ENCODE results near the gene RASGRF1.

RASGRF1 gene

GRCh38 chr15:79089890-79090486 lies 592 bp downstream of the RASGRF1 start:
- TF ChIP-seq POLR2A (IDR thresholded peaks at IDR 0.05; ENCODE audit: low read length) (no peak), GATA1 (IDR thresholded peaks at IDR 0.05; ENCODE audit: low read depth, low read length) (no peak)

DNA sequence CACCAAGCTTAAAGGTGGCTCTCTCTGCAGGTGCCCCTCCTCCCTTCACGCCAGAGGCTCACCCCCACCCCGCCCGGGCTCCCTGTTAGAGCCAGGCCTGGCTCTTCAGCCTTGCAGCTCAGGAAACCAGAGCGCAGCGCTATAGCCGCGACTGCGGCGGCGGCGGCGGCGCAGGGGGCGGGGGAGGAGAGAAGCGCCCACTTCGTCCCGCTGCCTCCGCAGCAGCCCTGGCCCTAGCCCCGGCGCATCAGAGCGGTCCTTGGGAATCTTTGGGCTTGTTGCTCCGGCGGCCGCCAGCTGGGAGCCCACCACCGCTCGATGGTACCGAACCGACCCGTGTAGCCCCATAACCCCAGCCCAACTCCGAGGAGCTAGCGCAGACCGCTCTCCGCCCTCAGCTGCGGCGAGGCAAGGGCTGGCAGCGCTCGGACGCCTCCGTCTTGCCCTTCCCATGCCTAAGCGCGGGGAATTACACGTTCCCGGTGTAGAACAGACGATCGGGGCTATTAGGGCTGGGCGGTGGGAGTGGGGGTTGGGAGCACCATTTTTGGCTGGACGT lies 1.2 kb downstream of the RASGRF1 start:
- TF ChIP-seq POLR2A (IDR thresholded peaks at IDR 0.05; ENCODE audit: low read length) (no peak), GATA1 (IDR thresholded peaks at IDR 0.05; ENCODE audit: low read depth, low read length) (no peak)
- no peak for DNase-seq

More at GRCh38 chr15:79089890-79090486, 592 bp downstream of the RASGRF1 start:
- DNase-seq, result peak in 1 of 2 experiments; percentile 23

DNA sequence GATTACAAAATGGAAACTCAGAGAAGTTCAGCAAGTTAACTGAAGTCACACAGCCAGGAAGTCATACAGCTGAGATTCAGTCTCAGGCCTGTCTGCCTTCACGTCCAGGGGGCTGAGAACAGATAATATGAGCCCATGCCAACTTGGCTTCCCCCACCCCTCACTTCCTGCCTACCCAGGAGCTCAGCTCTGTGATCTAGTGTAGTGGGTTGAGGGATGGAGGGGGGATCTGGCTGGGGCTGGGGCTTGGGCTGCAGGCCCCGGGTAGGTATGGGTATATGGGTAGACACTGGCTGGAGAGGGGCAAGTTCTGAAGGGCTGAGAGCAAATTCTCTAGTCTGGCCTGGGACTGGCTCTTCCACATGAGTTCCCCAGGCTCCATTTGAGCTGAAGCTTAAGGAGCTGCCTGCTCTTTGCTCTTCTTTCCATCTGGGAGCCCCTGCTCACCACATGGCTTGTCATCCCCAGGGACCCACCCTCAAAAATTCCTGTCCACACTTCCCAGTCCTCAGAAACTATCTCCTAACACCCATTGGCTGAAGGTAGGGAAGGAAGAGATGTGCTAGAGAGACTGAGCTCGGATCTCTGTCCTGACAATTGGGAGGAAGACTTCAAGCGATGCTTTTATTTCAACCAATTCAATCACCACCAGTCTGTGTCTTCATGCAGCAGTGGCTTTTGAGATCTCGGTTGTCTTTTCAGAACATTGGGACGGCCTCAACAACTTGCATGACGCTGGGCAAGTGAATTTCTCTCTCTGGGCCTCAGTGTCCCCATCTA lies 2.0 kb downstream of the RASGRF1 start:
- TF ChIP-seq GATA1 (IDR thresholded peaks at IDR 0.05; ENCODE audit: low read depth, low read length) (no peak), POLR2A (IDR thresholded peaks at IDR 0.05; ENCODE audit: low read length) (no peak)
- no peak for DNase-seq

- no peak for DNase-seq
- TF ChIP-seq GATA1 (IDR thresholded peaks at IDR 0.05; ENCODE audit: low read depth, low read length) (no peak), POLR2A (IDR thresholded peaks at IDR 0.05; ENCODE audit: low read length) (no peak)
These were observed 3.8 kb downstream of the RASGRF1 start for GRCh38 chr15:79086814-79087213.

GRCh38 chr15:79084308-79084968 lies 6.1 kb downstream of the RASGRF1 start:
- no peak for DNase-seq
- TF ChIP-seq POLR2A (IDR thresholded peaks at IDR 0.05; ENCODE audit: low read length) (no peak), GATA1 (IDR thresholded peaks at IDR 0.05; ENCODE audit: low read depth, low read length) (no peak)

GRCh38 chr15:79083154-79083553 lies 7.4 kb downstream of the RASGRF1 start:
- no peak for DNase-seq
- no peak for TF ChIP-seq GATA1 (IDR thresholded peaks at IDR 0.05; ENCODE audit: low read depth, low read length)
- TF ChIP-seq POLR2A (IDR thresholded peaks at IDR 0.05; ENCODE audit: low read length), result no peak

DNA sequence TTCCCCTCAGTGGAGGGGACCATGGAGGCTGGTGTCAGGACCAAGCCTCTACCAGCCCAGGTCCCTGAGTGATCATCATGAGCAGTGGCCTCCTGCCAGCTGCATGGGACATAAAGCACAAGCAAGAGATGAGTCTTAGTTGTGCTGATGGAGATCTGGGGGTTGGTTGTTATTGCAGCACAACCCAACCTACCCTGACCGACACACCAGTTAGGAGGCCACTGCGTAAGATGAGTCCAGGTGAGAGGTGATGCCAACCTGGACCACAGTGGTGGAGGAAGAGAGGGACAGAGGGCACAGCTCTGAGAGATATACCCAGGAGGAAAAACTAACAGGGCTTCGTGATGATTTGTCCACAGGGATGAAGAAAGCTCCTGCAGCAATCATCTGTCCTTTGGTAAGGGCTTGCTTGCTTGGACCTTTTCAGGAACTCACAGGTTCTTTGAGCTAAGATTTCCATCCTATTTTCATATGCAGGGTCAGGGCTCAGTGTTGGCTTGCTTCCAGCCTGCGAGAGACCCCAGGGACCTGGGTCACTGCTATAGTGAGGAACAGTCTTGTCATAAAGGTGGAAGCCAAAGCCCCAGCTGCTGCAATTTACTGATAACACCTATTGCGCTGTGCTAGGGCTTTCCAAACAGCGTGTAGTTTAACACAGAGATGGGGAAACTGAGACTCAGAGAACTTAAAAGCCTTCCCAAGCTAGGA lies 8.1 kb downstream of the RASGRF1 start:
- no peak for TF ChIP-seq GATA1 (IDR thresholded peaks at IDR 0.05; ENCODE audit: low read depth, low read length)
- TF ChIP-seq POLR2A (IDR thresholded peaks at IDR 0.05; ENCODE audit: low read length), result no peak
- no peak for DNase-seq

GRCh38 chr15:79078763-79079410 lies 11.7 kb downstream of the RASGRF1 start:
- DNase-seq, result no peak

DNA sequence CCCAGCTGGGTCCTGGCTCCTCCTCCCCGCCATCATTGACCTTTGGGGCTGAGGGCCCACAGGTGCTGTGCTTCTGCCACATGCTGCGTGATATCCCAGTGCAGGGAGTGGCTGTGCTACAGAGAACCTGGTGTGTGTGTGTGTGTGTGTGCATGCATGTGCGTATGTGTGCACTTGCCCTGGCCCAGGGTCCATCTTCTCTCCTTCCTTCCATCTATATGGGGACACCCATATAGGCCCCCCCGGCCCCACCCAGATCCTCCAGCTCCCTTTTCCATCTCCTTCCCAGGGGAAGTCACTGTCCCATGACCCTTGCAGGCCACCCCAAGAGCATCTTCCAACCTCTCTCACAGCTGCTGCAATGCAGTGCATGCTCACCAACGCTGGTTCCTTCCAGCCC lies 12.6 kb downstream of the RASGRF1 start:
- DNase-seq, result no peak
- TF ChIP-seq POLR2A (IDR thresholded peaks at IDR 0.05; ENCODE audit: low read length) (no peak), GATA1 (IDR thresholded peaks at IDR 0.05; ENCODE audit: low read depth, low read length) (no peak)

More at GRCh38 chr15:79078763-79079410, 11.7 kb downstream of the RASGRF1 start:
- no peak for TF ChIP-seq POLR2A (IDR thresholded peaks at IDR 0.05; ENCODE audit: low read length)
- TF ChIP-seq GATA1 (IDR thresholded peaks at IDR 0.05; ENCODE audit: low read depth, low read length), result no peak

DNA sequence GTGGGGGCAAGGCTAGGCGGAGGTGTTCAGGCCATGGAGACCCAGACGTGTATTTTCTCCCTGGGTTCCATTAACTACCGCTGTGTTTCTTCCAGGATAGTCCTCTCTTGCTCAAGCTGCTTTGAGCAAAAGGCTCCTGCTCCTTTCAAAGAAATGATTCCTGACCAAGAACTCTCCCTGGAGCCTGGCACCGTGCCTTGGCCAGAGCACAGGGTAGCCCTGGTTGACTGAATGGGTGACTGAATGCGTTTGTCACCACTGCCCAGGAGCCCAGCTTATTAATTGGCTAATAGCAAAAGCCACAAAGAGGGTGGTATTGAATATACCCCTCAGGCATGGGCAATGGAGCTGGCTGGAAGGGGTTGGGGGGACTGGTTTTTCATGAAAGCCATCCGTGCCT lies 13.9 kb downstream of the RASGRF1 start:
- DNase-seq, result no peak
- TF ChIP-seq POLR2A (IDR thresholded peaks at IDR 0.05; ENCODE audit: low read length) (no peak), GATA1 (IDR thresholded peaks at IDR 0.05; ENCODE audit: low read depth, low read length) (no peak)

DNA sequence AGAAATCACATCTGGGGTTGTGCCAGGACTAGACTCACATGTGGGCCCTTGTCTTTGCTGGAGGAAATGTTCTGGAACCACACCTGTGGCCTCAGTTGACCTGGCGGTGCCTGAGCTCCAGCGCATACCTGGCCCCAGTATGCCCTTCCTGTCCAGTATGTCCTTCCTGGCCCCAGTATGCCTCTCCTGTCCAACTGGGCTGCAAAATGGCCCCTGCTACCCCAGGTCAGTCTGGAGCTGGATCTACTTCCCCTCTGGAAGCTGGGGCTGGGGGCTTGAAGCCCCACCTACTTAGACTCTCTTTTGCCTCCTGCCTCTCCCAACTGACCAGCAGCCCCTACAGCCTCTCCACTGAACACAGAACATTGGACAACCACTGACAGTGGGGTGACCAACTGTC lies 15.3 kb downstream of the RASGRF1 start:
- no peak for TF ChIP-seq GATA1 (IDR thresholded peaks at IDR 0.05; ENCODE audit: low read depth, low read length)
- no peak for TF ChIP-seq POLR2A (IDR thresholded peaks at IDR 0.05; ENCODE audit: low read length)
- no peak for DNase-seq

DNA sequence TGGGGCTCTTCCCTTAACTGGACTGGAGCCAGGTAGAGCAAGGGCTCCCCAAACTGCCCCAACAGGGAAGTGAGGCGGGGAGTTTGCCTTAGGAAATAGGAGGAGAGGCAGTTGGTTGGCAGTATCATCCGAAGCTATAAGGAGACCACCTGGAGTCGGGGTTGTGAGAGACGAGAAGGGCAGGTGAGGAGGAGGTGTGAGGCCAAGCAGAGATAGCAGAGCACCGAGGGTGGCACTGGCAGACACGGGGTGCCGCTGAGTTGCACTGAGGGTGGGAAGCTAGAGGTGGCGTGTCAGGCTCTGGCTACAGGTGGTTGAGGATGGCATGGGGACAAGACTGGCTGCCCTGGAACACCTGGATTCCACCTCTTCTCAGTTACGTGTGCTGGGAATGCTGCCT lies 17.2 kb downstream of the RASGRF1 start:
- no peak for DNase-seq
- no peak for TF ChIP-seq GATA1 (IDR thresholded peaks at IDR 0.05; ENCODE audit: low read depth, low read length)
- no peak for TF ChIP-seq POLR2A (IDR thresholded peaks at IDR 0.05; ENCODE audit: low read length)

- DNase-seq, result no peak
- TF ChIP-seq GATA1 (IDR thresholded peaks at IDR 0.05; ENCODE audit: low read depth, low read length) (no peak), POLR2A (IDR thresholded peaks at IDR 0.05; ENCODE audit: low read length) (no peak)
These were observed 18.7 kb downstream of the RASGRF1 start for GRCh38 chr15:79071901-79072300.

Data from erythroblast (primary cell).